Hepatocyte (in vitro differentiated cells): Measurements from ENCODE around the gene XYLT1.

Experiments used
- EZH2phosphoT487 ChIP-seq: fragments of 200-600 bp; sonication (generic); IDR thresholded peaks from one replicate; pipeline ENCODE4 v1.6.1; 2018; ENCODE audit warnings: antibody characterized with exemption, mild to moderate bottlenecking, low read depth, moderate library complexity; ENCODE audit not compliant: unreplicated experiment, severe bottlenecking
- TF ChIP-seq, protein P1 (sequence below): fragments of 200-600 bp; sonication (generic); IDR thresholded peaks from 2 replicates; pipeline ENCODE4 v1.5.1; 2016; ENCODE audit warnings: antibody characterized with exemption, mild to moderate bottlenecking; ENCODE audit not compliant: poor library complexity

DNA sequence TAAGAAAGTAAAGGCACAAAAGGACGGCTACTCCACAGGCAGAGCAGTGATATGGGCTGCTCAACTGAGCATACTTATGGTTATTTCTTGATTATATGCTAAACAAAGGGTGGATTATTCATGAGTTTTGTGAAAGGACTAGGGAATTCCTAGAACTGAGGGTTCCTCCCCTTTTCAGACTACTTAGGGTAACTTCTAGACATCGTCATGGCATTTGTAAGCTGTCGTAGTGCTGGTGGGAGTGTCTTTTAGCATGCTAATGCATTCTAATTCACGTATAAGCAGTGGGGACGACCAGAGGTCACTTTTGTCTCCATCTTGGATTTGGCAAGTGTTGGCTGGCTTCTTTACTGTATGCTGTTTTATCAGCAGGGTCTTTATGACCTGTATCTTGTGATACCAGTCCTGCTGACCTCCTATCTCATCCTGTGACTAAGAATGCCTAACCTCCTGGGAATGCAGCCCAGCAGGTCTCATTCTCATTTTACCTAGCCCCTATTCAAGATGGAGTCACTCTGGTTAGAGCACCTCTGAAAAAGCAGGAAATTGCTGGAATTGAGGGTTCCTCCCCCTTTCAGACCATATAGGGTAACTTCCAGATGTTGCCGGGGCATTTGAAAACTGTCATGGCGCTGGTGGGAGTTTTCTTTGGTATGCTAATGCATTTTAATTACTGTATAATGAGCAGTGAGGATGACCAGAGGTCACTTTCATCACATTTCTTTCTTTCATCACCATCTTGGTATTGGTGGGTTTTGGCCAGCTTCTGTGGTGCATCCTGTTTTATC is 388.5 kb downstream of the XYLT1 start:
- TF ChIP-seq, protein P1, sequence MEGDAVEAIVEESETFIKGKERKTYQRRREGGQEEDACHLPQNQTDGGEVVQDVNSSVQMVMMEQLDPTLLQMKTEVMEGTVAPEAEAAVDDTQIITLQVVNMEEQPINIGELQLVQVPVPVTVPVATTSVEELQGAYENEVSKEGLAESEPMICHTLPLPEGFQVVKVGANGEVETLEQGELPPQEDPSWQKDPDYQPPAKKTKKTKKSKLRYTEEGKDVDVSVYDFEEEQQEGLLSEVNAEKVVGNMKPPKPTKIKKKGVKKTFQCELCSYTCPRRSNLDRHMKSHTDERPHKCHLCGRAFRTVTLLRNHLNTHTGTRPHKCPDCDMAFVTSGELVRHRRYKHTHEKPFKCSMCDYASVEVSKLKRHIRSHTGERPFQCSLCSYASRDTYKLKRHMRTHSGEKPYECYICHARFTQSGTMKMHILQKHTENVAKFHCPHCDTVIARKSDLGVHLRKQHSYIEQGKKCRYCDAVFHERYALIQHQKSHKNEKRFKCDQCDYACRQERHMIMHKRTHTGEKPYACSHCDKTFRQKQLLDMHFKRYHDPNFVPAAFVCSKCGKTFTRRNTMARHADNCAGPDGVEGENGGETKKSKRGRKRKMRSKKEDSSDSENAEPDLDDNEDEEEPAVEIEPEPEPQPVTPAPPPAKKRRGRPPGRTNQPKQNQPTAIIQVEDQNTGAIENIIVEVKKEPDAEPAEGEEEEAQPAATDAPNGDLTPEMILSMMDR = no peak
- TF ChIP-seq EZH2phosphoT487 = no peak
